IPS DF 6.9 (cell line): ENCODE data around the gene DAPK2.

Experiments
- DNase-seq: peaks from one replicate; pipeline ENCODE4 v3.0.0-alpha.2; 2013; ENCODE audit warnings: low read depth, low spot score
- H3K27ac ChIP-seq: one replicate; pipeline ENCODE4 v1.5.1; 2013; ENCODE audit warnings: low read length, control low read depth
- H3K27me3 ChIP-seq: 2 replicates; pipeline ENCODE4 v1.6.1; 2013; ENCODE audit warnings: mild to moderate bottlenecking, low read length; ENCODE audit not compliant: control insufficient read depth, insufficient read depth
- H3K36me3 ChIP-seq: 2 replicates; pipeline ENCODE4 v1.6.1; 2013; ENCODE audit warnings: low read length; ENCODE audit not compliant: control insufficient read depth, insufficient read depth
- H3K4me1 ChIP-seq: 2 replicates; pipeline ENCODE4 v1.6.1; 2013; ENCODE audit warnings: low read length; ENCODE audit not compliant: control insufficient read depth, insufficient read depth
- H3K4me3 ChIP-seq: 2 replicates; pipeline ENCODE4 v1.5.1; 2013; ENCODE audit warnings: mild to moderate bottlenecking, low read length
- H3K9me3 ChIP-seq: 2 replicates; pipeline ENCODE4 v1.6.1; 2013; ENCODE audit warnings: low read length, inconsistent platforms; ENCODE audit not compliant: control insufficient read depth, insufficient read depth
- WGBS: extraction: QIAGEN DNeasy Blood & Tissue Kit; methylation state at CpG from one replicate; pipeline ENCODE4 v1.1.7; 2013; ENCODE audit warnings: mixed read lengths, missing lambda C conversion rate; ENCODE audit not compliant: insufficient read length, insufficient coverage; 5-methylcytosine and 5-hydroxymethylcytosine counted together

Gene DAPK2

DNA sequence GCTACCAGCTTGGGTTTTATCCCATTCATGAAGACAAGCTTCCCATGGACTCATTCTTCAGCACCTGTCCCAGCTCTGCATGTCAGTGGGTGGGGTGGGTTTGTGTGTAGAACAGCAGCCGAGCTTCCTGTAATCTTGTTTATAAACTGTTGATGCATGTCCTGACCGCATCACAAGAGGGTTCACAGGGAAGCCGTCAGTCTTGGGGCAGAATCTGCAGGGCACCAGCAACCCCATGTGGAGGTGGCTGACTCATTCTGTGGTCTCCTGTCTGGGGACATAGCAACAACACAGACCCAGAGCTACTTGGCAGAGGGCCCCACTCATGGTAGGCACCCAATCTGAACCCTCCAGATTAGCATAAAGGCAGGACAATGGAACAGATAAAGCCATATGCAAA, 35.6 kb downstream of the DAPK2 start:
- no CpG with 5 or more reads among the region's 3 CpGs for WGBS
- H3K27ac ChIP-seq = no peak overlapping the region

DNA sequence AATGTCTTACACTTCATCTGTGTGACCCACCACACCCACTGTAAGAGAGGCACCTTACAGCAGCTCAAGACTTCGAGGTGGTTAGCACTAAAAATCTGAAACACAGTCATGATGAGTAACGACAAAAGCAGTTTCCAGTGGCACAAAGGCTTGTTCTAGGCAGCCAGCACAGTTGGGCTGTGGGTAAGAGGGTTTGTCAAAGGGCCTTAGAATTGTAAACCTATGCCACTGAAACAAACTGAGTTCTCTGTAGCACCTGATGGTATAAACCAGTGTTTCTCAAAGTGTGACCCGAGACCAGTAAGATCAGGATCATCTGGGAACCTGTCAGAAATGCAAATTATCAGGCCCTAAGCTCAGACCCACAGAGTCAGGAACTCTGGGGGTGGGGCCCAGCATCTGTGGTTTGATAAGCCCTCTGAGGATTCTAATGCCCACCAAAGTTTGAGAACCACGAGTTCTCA, 36.5 kb downstream of the DAPK2 start:
- WGBS = no CpG with 5 or more reads among the region's 4 CpGs

More for the DNA sequence above, 35.6 kb downstream of the DAPK2 start:
- H3K27me3 ChIP-seq = no peaks in the 10 kb centered on the region
- no peaks in the 10 kb centered on the region for H3K36me3 ChIP-seq
- H3K4me3 ChIP-seq = no peak overlapping the region
- H3K9me3 ChIP-seq = no peaks in the 10 kb centered on the region
- H3K4me1 ChIP-seq = 0 out of 2 replicates have a peak, but pooled peaks cover 2% of the 10 kb centered on the region
- DNase-seq = no peak

DNA sequence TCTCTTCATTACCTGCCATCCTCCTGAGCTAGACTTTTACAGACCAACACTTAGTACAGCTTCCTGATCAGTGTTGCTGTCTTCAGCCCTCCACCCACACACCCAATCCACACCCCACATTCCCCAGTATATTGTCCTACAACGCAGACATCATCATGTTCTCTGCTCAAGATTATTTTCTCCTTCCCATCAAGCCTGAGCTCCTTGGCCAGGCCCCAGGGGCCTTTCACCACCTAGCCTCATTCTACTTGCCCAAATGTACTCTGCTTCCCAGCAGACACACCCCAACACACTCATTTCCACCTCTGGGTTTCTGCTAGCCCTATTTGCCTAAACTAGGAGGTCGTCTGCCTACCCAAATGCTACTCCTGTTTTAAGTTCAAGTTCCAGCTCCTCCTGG, 37.0 kb downstream of the DAPK2 start:
- no peaks in the 10 kb centered on the region for H3K27me3 ChIP-seq
- 100% methylated on average over 1 of the region's 2 CpGs for WGBS
- H3K36me3 ChIP-seq = no peaks in the 10 kb centered on the region
- no peak overlapping the region for H3K4me3 ChIP-seq
- 0 out of 2 replicates have a peak, but pooled peaks cover 2% of the 10 kb centered on the region for H3K4me1 ChIP-seq
- H3K27ac ChIP-seq = no peak overlapping the region
- no peaks in the 10 kb centered on the region for H3K9me3 ChIP-seq
- no peak for DNase-seq

More for the DNA sequence above, 36.5 kb downstream of the DAPK2 start:
- 0 out of 2 replicates have a peak, but pooled peaks cover 2% of the 10 kb centered on the region for H3K4me1 ChIP-seq
- H3K36me3 ChIP-seq = no peaks in the 10 kb centered on the region
- no peaks in the 10 kb centered on the region for H3K27me3 ChIP-seq
- no peak overlapping the region for H3K27ac ChIP-seq
- H3K4me3 ChIP-seq = no peak overlapping the region
- no peaks in the 10 kb centered on the region for H3K9me3 ChIP-seq
- DNase-seq = no peak

DNA sequence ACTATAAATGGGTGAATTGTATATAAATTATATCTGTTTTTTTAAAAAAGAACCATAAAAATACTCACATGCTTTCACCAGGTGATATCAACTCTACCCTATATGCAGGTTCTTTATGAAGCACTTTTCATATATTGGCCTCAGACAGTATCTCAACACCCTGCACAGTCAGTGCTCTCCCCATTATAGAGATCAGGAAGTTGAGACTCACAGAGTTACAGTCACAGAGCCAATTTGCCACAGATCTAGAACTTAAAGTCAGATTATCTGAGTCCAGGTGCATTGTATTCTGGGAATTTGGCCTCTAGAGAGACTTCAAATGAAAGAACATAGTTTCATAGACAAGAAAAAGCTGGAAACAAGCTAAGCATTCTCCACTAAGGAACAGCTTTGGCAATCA, 38.1 kb downstream of the DAPK2 start:
- 0 out of 2 replicates have a peak, but pooled peaks cover 2% of the 10 kb centered on the region for H3K4me1 ChIP-seq
- H3K4me3 ChIP-seq = no peak overlapping the region
- no peaks in the 10 kb centered on the region for H3K27me3 ChIP-seq
- no peaks in the 10 kb centered on the region for H3K36me3 ChIP-seq
- no peaks in the 10 kb centered on the region for H3K9me3 ChIP-seq
- DNase-seq = no peak
- H3K27ac ChIP-seq = no peak overlapping the region

DNA sequence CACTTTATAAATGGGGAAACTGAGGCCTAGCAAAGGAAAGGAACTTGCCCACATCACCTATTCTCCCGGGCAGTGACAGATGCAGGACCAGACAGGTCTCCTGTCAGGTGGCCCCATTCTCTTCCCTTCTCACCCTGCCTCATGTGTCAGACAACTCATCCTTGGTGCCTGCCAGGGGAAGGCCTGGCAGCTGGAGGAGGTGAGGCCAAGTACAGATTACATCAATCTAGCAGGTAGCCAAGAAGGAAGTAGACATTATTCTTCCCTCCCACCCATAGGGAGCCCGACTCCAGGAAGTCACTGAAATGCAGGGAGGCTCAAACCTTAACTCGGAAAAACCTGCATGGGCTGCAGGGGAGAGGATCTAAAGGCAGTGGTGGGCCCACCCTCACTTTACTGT, 39.6 kb downstream of the DAPK2 start:
- Histone ChIP-seq H3K36me3 (no peaks in the 10 kb centered on the region), H3K27me3 (no peaks in the 10 kb centered on the region), H3K9me3 (no peaks in the 10 kb centered on the region), H3K4me1 (0 out of 2 replicates have a peak, but pooled peaks cover 2% of the 10 kb centered on the region), H3K4me3 (no peak overlapping the region), H3K27ac (no peak overlapping the region)
- no CpG with 5 or more reads among the region's 3 CpGs for WGBS
- no peak for DNase-seq

DNA sequence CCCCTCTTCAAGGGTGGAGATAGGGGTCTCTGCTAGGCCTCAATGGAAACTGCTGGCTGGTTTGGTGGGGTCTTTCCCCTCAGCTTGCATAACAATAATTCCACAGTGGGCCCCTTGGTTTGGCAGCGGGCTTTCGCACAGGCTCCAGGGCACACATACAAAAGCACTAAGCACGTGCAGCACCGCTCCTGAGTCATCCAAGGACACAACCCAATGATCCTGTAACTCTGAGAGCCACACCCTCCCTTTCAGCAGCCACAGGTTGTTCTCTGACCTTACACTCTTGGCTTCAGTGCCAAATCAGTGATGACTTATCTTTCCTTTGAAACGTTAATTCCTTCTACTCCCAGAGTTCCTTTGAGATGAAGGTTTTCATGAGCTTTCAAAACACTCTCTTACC, 41.7 kb downstream of the DAPK2 start:
- WGBS = no CpG with 5 or more reads among the region's 5 CpGs
- H3K9me3 ChIP-seq = no peaks in the 10 kb centered on the region
- no peak overlapping the region for H3K4me3 ChIP-seq
- no peak for DNase-seq
- no peaks in the 10 kb centered on the region for H3K27me3 ChIP-seq
- no peak overlapping the region for H3K27ac ChIP-seq
- no peaks in the 10 kb centered on the region for H3K36me3 ChIP-seq
- no peaks in the 10 kb centered on the region for H3K4me1 ChIP-seq

DNA sequence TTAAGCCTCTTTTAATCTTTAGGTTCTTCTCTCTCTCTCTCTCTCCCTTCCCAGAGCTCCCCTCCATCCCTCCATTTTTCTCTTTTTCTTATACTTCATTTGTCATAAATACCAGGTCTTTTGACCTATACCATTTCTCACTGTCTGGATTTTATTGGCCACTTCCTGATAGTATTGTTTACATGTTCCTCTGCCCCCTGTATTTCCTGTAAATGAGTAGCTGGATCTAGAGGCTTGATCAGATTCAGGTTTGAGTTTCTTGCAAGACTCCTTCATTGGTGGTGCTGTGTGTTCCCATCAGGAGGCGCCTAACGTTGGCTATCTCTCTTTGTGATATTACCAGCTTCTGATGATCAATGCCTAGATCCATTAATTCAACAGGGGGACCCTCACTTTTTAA, 42.2 kb downstream of the DAPK2 start:
- no CpG with 5 or more reads among the region's 2 CpGs for WGBS
- no peak for DNase-seq
- no peaks in the 10 kb centered on the region for H3K4me1 ChIP-seq
- no peak overlapping the region for H3K27ac ChIP-seq
- no peaks in the 10 kb centered on the region for H3K27me3 ChIP-seq
- H3K4me3 ChIP-seq = no peak overlapping the region
- no peaks in the 10 kb centered on the region for H3K36me3 ChIP-seq
- H3K9me3 ChIP-seq = no peaks in the 10 kb centered on the region

DNA sequence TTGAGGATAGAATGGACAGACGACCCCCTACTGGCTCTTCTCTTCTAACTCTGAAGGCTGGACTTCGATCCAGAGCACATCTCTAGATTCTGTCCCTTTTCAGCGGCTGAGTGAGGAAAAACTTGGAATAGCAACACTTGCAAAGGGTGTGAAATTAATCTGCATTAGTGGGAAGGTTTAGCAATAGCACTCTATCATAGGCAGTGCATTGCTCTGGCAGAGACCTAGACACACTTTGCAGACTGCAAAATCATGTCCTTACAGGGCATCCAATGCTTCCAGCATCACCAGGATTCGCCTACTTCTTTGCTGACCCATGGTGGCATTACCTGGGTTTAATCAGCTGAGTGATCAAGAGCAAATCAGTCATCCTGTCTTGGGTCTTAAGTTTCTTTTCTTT, 43.1 kb downstream of the DAPK2 start:
- Histone ChIP-seq H3K4me1 (no peaks in the 10 kb centered on the region), H3K27me3 (no peaks in the 10 kb centered on the region), H3K36me3 (no peaks in the 10 kb centered on the region), H3K4me3 (no peak overlapping the region), H3K27ac (no peak overlapping the region), H3K9me3 (no peaks in the 10 kb centered on the region)
- WGBS = no CpG with 5 or more reads among the region's 4 CpGs
- no peak for DNase-seq

DNA sequence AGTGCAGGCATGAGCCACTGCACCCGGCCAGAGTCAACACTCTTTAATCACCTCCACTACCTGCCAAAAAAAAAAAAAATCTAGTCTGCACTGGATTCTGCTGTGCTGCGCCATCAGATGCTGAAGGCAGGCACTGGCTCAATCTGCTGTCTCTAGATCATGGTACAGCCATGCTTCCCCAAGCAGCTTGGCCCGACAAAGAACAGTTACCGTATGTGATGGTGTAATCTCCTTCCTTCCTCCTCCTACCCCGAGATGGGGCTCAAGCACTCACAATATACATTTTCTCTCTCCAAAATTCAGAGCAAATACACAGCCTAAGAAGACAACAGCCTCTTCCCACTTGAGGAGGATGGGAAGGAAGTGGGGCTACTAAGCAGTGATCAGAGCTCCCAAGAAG, 45.1 kb downstream of the DAPK2 start:
- DNase-seq = no peak
- Histone ChIP-seq H3K27ac (no peak overlapping the region), H3K4me1 (no peaks in the 10 kb centered on the region), H3K36me3 (no peaks in the 10 kb centered on the region), H3K27me3 (no peaks in the 10 kb centered on the region), H3K9me3 (no peaks in the 10 kb centered on the region), H3K4me3 (no peak overlapping the region)
- WGBS = no CpG with 5 or more reads among the region's 5 CpGs

DNA sequence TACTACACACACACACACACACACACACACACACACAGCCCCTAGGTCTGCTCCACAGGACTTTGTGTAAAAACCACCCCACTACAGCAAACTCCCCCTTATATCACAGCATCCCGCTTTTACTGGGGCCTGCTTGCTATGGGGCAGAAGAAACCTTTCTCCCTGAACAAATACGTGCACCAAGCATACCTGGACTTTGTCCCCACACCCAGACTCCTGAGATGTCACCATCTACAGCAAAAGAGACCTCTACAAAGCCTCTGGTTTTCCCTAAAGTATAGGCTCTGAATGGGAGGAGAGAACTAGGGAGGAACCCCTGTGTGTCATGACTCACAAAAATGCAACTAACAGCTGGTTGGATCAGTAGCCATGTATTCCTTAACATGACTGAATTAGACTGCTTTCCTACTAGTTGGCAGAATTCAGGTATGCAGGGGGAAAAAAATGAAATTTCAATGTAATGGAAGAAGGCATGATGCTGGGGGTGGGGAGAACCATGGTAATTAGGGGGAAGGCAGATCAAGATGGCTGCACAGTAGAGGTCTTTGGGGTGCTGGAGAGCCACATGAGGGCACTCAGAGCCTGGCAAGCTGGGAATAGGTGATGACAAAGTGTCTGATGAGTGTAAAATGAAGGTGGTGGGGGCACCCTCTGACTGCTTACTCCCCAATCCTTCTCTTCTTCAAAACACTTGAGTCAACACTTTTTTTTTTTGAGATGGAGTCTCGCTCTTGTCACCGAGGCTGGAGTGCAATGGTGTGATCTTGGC, 45.9 kb downstream of the DAPK2 start:
- no CpG with 5 or more reads among the region's 4 CpGs for WGBS
- Histone ChIP-seq H3K36me3 (no peaks in the 10 kb centered on the region), H3K9me3 (no peaks in the 10 kb centered on the region), H3K4me1 (no peaks in the 10 kb centered on the region), H3K27ac (no peak overlapping the region), H3K4me3 (no peak overlapping the region), H3K27me3 (no peaks in the 10 kb centered on the region)
- DNase-seq = no peak

DNA sequence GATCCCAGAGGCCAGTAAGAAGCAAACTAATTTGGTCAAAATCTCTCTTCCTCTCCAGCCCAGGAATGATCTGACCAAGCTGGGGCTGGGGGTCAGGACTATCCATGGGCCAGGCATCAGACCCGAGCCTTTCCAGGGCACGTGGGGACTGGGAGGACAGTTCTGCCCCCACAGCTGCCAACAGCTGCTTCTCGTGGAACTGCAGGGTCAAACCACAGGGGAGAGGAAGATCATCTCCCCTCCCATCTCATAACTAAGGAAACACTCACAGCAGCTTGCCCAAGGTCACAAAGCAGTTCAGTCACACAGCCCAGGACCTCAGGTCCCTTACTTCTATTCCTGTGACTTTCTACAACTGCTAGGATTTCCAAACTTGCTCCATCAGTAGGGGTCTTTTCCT, 47.1 kb downstream of the DAPK2 start:
- H3K4me1 ChIP-seq = no peaks in the 10 kb centered on the region
- no peak overlapping the region for H3K27ac ChIP-seq
- no peaks in the 10 kb centered on the region for H3K9me3 ChIP-seq
- no peak for DNase-seq
- no peaks in the 10 kb centered on the region for H3K36me3 ChIP-seq
- WGBS = no CpG with 5 or more reads among the region's 3 CpGs
- no peak overlapping the region for H3K4me3 ChIP-seq
- no peaks in the 10 kb centered on the region for H3K27me3 ChIP-seq
